Heart right ventricle (tissue), 16 donors: ENCODE measurements around the gene SPEM3. TPM values are rescaled to one million over a fixed set of nuclear protein-coding genes. Genes with fewer than 3 reads are reported as not detected.

Source experiments
- ATAC-seq, 8 donors: fragments of 200-7000 bp; cut with Tn5 transposase; one replicate each; pipeline ENCODE4 v1.9.1; 2020; ENCODE audit warnings: mild to moderate bottlenecking in 8 of 8, moderate library complexity in 8 of 8, moderate number of reproducible peaks in 1 of 8
- DNase-seq, 2 donors: peaks; one replicate each; pipeline ENCODE4 v3.0.0-alpha.2; 2020
- H3K27ac ChIP-seq, 10 donors: fragments of 200-600 bp; sonication (generic) in 2 of 10; one replicate each; pipeline versions ENCODE4 v1.5.0 to v1.8.0; 2020 to 2022; ENCODE audit warnings: mild to moderate bottlenecking in 3 of 10
- H3K27me3 ChIP-seq, 7 donors: fragments of 200-600 bp; one replicate each; pipeline ENCODE4 v1.8.0; 2021 to 2022; ENCODE audit warnings: mild to moderate bottlenecking in 2 of 7
- H3K36me3 ChIP-seq, 9 donors: fragments of 200-600 bp; sonication (generic) in 1 of 9; one replicate each; pipeline versions ENCODE4 v1.5.0 to v1.8.0; 2020 to 2022; ENCODE audit warnings: mild to moderate bottlenecking in 2 of 9
- H3K4me1 ChIP-seq, 9 donors: fragments of 200-600 bp; sonication (generic) in 1 of 9; one replicate each; pipeline versions ENCODE4 v1.5.0 to v1.8.0; 2020 to 2022; ENCODE audit warnings: mild to moderate bottlenecking in 4 of 9
- H3K4me3 ChIP-seq, 10 donors: fragments of 200-600 bp; sonication (generic) in 2 of 10; one replicate each; pipeline versions ENCODE4 v1.5.0 to v1.8.0; 2020 to 2022; ENCODE audit warnings: mild to moderate bottlenecking in 7 of 10, moderate library complexity in 2 of 10
- H3K9me3 ChIP-seq, 11 donors: fragments of 200-600 bp in 10 of 11; sonication (generic) in 2 of 11; one replicate each; pipeline versions ENCODE4 v1.5.0 to v1.8.0; 2013 to 2022; ENCODE audit warnings: mild to moderate bottlenecking in 2 of 11, control low read depth in 1 of 11, moderate library complexity in 1 of 11
- WGBS, 2 donors: extraction: QIAGEN DNeasy Blood & Tissue Kit; methylation state at CpG; one replicate each; pipeline ENCODE4 v1.1.7; 2013; ENCODE audit warnings: inconsistent platforms in 1 of 2; 5-methylcytosine and 5-hydroxymethylcytosine counted together
- intact Hi-C, 10 donors: fragments of 100-400 bp; cut with DNase I; formaldehyde crosslinking; loops; one replicate each; pipeline versions ENCODE4 v1.11.1 to v1.14.2; 2022
- polyA plus RNA-seq, 2 donors: library from polyadenylated mRNA; stranded (reverse); fragments of 200-250 nt; gene quantifications; one replicate each; pipeline ENCODE4 v1.2.3, GENCODE V29; 2013
- total RNA-seq, 10 donors: library from RNA; stranded (reverse); fragmentation: NEBNext Ultra II Directional in 3 of 10; extraction: Animal tissue kit (Norgen Biotek cat#: 25700) in 3 of 10; gene quantifications; one replicate each; pipeline versions ENCODE4 v1.2.1 to v1.2.4, GENCODE V29; 2021 to 2023
- TF ChIP-seq, protein P1 (sequence below), 9 donors: fragments of 200-600 bp; sonication (generic) in 2 of 9; IDR thresholded peaks; one replicate each; pipeline versions ENCODE4 v1.5.0 to v1.8.0; 2021 to 2022; ENCODE audit warnings: antibody characterized with exemption in 9 of 9, mild to moderate bottlenecking in 5 of 9, moderate library complexity in 1 of 9
- donor health status: Arrhythmogenic right ventricular cardiomyopathy.
- donor health status: ischemic (EF 13 %, LVEDD 7.1; RV severe dilation, severe dysfunction).
- donor health status: healthy with polysubstance abuse.
- donor health status: DM: no; HTN: yes; CAD: no.
- donor health status: DM: no; HTN: no; CAD: no.
- donor health status: ischemic (EF 25% LVEDD 6.9; RV normal size, moderate dysfunction).
- donor health status: ischemic (EF 25% LVEDD 5.7; RV mildly dilated, moderate dysfunction).
- donor health status: healthy.
- donor health status: DM: yes; HTN: yes; CAD: no.
- donor health status: Ischemic cardiomyopathy.
- donor health status: ischemic (EF 35%, LVEDD 5.7; RV mildly dilated, moderate dysfunction).
- donor health status: nonischemic (EF 11% LVEDD 7.7; RV severe dilation, severe dysfunction).
- donor health status: DM: yes; HTN: yes; CAD: no.
- donor health status: PGD.
- donor health status: ischemic (EF 29% LVEDD 5.4; RV normal size, mild dysfunction).
- donor health status: nonischemic (EF 23%, LVEDD 6.1; RV moderate dilation, normal function).

The SPEM3 gene
- total and polyA plus RNA-seq, 12 donors: not detected

DNA sequence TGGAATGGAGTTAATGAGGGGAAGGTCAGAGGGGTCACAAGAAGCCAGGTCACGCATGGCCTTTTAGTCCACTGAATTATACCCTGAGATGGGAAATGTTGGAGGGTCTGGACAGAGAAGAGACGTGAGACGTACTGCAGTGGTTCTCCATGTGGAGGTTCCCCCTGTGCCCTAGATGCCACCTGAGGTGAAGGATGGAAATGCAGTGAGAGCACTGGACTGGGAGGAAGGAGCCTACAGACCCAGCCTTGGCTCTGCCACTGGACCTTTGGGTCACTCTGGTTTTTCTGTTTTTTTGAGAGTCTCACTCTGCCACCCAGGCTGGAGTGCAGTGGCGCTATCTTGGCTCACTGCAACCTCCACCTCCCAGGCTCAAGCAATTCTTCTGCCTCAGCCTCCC is 32.5 kb upstream of the SPEM3 start:
- TF ChIP-seq, protein P1, sequence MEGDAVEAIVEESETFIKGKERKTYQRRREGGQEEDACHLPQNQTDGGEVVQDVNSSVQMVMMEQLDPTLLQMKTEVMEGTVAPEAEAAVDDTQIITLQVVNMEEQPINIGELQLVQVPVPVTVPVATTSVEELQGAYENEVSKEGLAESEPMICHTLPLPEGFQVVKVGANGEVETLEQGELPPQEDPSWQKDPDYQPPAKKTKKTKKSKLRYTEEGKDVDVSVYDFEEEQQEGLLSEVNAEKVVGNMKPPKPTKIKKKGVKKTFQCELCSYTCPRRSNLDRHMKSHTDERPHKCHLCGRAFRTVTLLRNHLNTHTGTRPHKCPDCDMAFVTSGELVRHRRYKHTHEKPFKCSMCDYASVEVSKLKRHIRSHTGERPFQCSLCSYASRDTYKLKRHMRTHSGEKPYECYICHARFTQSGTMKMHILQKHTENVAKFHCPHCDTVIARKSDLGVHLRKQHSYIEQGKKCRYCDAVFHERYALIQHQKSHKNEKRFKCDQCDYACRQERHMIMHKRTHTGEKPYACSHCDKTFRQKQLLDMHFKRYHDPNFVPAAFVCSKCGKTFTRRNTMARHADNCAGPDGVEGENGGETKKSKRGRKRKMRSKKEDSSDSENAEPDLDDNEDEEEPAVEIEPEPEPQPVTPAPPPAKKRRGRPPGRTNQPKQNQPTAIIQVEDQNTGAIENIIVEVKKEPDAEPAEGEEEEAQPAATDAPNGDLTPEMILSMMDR (IDR thresholded peaks at IDR 0.05): no peak
- H3K4me3 ChIP-seq: no peak overlapping the region
- intact Hi-C loops: no loop called here
- peaks cover 0 to 28% (median 20%) of the 10 kb centered on the region in 9 donors for H3K4me1 ChIP-seq
- H3K36me3 ChIP-seq: peaks cover 0 to 17% (median 0%) of the 10 kb centered on the region in 9 donors
- 85 to 97% methylated on average over 4 of the region's 4 CpGs for WGBS, 2 donors
- H3K9me3 ChIP-seq: no peaks in the 10 kb centered on the region
- H3K27me3 ChIP-seq: no peaks in the 10 kb centered on the region
- DNase-seq (no peak), ATAC-seq (no peak)
- H3K27ac ChIP-seq: no peak overlapping the region

DNA sequence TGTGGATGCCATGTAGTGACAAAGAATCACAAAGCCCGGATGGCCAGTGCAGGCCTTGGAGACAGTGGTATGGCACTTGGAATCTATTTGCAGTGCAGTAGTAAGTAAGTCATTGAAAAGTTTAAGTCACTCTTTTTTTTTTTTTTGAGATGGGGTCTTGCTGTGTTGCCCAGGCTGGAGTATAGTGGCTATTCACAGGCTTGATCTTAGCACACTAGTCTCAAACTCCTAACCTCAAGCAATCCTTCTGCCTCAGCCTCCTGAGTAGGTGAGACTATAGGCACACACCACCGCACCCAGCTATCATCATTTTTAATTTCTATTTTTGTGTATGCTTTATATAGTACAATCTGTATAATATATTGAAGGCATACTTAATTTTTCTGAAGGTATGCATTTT is 30.0 kb upstream of the SPEM3 start:
- Histone ChIP-seq H3K4me3 (no peak overlapping the region), H3K9me3 (no peaks in the 10 kb centered on the region), H3K36me3 (peaks cover 0 to 6% (median 0%) of the 10 kb centered on the region in 9 donors), H3K4me1 (peaks cover 7 to 31% (median 27%) of the 10 kb centered on the region in 9 donors), H3K27ac (no peak overlapping the region), H3K27me3 (no peaks in the 10 kb centered on the region)
- WGBS, 2 donors: 81 to 88% methylated on average over 2 of the region's 2 CpGs
- ATAC-seq (no peak), DNase-seq (no peak)
- intact Hi-C loops: no loop called here
- TF ChIP-seq, protein P1 (IDR thresholded peaks at IDR 0.05): no peak

DNA sequence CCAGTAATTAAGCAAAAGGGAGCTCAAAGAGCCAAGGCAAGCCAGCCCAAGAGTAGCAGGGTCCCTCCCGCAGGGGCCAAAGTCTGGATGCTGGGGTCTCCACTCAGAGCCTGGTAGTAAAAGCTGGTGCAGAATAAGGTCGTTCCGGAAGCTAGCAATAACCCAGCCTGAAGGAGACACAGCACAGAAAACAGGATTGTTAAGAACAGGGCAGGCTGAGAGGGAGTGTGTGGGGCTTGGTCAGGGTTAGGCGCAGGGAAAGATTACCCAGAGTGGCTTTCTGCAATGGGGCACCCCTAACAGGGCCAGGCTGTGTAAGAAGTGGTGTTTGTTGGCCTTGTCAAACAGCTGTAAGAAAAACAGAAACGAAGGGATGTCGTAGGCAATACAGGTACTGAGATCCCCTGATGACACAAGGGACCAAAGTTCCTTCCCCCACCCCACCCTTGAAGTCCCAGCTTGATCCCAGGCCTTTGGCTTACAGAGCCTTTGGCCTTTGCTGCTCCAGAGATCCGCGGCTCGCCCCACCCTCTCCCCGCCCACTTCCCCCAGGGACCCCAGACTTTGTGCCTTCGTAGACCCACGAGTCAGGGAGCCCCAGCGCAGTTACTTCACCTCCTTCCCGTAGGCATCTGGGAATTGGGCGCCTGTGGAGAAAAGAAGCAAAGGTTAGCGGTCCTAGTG is 25.5 kb upstream of the SPEM3 start:
- DNase-seq (peak; percentile 74), ATAC-seq (peak in 6 of 8 donors; percentile 5 to 27 (median 16))
- WGBS, 2 donors: 8 to 10% methylated on average over 16 of the region's 16 CpGs
- H3K27me3 ChIP-seq: peaks cover 0 to 17% (median 0%) of the 10 kb centered on the region in 7 donors
- intact Hi-C loops: loop anchor here in 4 of 10 donors (2.0 to 5.0 kb wide), 3 partner anchors 34 to 96 kb away; partner anchors contain the start of genes FGF11 (in 2 of the 4), TMEM102 (in 2 of the 4), EIF5A (in 1 of the 4) and TMEM95 (in 1 of the 4)
- H3K4me3 ChIP-seq: peak overlapping the region; percentile 50 to 87 (median 68)
- H3K9me3 ChIP-seq: no peaks in the 10 kb centered on the region
- H3K4me1 ChIP-seq: peaks cover 13 to 28% (median 19%) of the 10 kb centered on the region in 9 donors
- H3K27ac ChIP-seq: peak overlapping the region; percentile 80 to 96 (median 88)
- TF ChIP-seq, protein P1 (IDR thresholded peaks at IDR 0.05): no peak
- peaks cover 0 to 6% (median 0%) of the 10 kb centered on the region in 9 donors for H3K36me3 ChIP-seq

DNA sequence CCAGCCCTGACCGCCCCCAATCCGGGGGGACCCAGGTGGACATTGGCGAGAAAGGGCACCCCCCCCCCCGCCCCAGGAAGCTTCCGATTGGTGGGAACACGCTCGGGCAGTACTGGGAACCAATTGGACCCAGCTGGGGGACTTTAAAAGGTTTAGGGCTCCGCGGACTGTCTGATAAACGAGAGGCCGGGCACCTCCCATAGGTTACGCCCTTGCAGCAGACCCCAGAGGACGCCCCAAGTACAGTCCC is 25.0 kb upstream of the SPEM3 start:
- H3K27me3 ChIP-seq: peaks cover 0 to 17% (median 0%) of the 10 kb centered on the region in 7 donors
- H3K9me3 ChIP-seq: no peaks in the 10 kb centered on the region
- peak overlapping the region; percentile 50 to 87 (median 68) for H3K4me3 ChIP-seq
- ATAC-seq (peak; percentile 44 to 74 (median 64)), DNase-seq (peak in 1 of 2 donors; percentile 73)
- intact Hi-C loops: loop anchor here in 4 of 10 donors (2.0 to 5.0 kb wide), 3 partner anchors 34 to 96 kb away; partner anchors contain the start of genes FGF11 (in 2 of the 4), TMEM102 (in 2 of the 4), EIF5A (in 1 of the 4) and TMEM95 (in 1 of the 4)
- peak overlapping the region; percentile 80 to 96 (median 88) for H3K27ac ChIP-seq
- 0% methylated on average over 13 of the region's 13 CpGs for WGBS, 2 donors
- H3K4me1 ChIP-seq: peaks cover 13 to 28% (median 19%) of the 10 kb centered on the region in 9 donors
- H3K36me3 ChIP-seq: peaks cover 0 to 7% (median 0%) of the 10 kb centered on the region in 9 donors
- TF ChIP-seq, protein P1 (IDR thresholded peaks at IDR 0.05): no peak
